GM12878 (cell line): Measurements from ENCODE around the gene SLC29A2. TPM values are rescaled to one million over a fixed set of nuclear protein-coding genes. Genes with fewer than 3 reads are reported as not detected.

Experiments
- BHLHE40 ChIP-seq, 2 experiments: fragments of 450-650 bp in 1 of 2; IDR thresholded peaks; 2 replicates each; pipeline ENCODE4 v1.6.1; 2011 to 2017; ENCODE audit warnings: low read depth in 2 of 2, borderline replicate concordance in 1 of 2, improper control_type of control experiment in 1 of 2, low read length in 1 of 2, mild to moderate bottlenecking in 1 of 2
- DPF2 ChIP-seq: fragments of 450-650 bp; IDR thresholded peaks from 2 replicates; pipeline ENCODE4 v1.6.1; 2017; ENCODE audit warnings: mild to moderate bottlenecking
- EED ChIP-seq: sonication (generic); IDR thresholded peaks from 2 replicates; pipeline ENCODE4 v1.6.1; 2016; ENCODE audit warnings: antibody characterized with exemption, low read depth
- LARP7 ChIP-seq: fragments of 450-650 bp; IDR thresholded peaks from 2 replicates; pipeline ENCODE4 v1.6.1; 2017; ENCODE audit warnings: mild to moderate bottlenecking
- MEF2B ChIP-seq: fragments of 450-650 bp; IDR thresholded peaks from 2 replicates; pipeline ENCODE4 v1.6.1; 2018; ENCODE audit warnings: mild to moderate bottlenecking, moderate library complexity; ENCODE audit not compliant: partially characterized antibody, poor library complexity, severe bottlenecking
- MXI1 ChIP-seq: fragments of 150-350 bp; IDR thresholded peaks from 2 replicates; pipeline ENCODE4 v1.6.1; 2011; ENCODE audit warnings: low read depth, mild to moderate bottlenecking, inconsistent platforms, low read length, improper control_type of control experiment
- MYB ChIP-seq: fragments of 150-350 bp; IDR thresholded peaks from 2 replicates; pipeline ENCODE4 v1.6.1; 2014; ENCODE audit warnings: mild to moderate bottlenecking, low read depth, low read length, borderline replicate concordance
- NBN ChIP-seq: fragments of 450-650 bp; IDR thresholded peaks from 2 replicates; pipeline ENCODE4 v1.6.1; 2016
- NR2F1 ChIP-seq: fragments of 450-650 bp; conservative IDR thresholded peaks from 2 replicates; pipeline ENCODE4 v1.6.1; 2017; ENCODE audit warnings: mild to moderate bottlenecking
- RAD51 ChIP-seq: fragments of 450-650 bp; IDR thresholded peaks from 2 replicates; pipeline ENCODE4 v1.6.1; 2016; ENCODE audit warnings: moderate library complexity, mild to moderate bottlenecking, inconsistent platforms
- SMARCA5 ChIP-seq: fragments of 450-650 bp; IDR thresholded peaks from 2 replicates; pipeline ENCODE4 v1.6.1; 2017; ENCODE audit warnings: mild to moderate bottlenecking
- TCF12 ChIP-seq: IDR thresholded peaks from 2 replicates; pipeline ENCODE4 v1.6.1; 2011; ENCODE audit warnings: low read depth, mild to moderate bottlenecking, low read length
- ZZZ3 ChIP-seq: IDR thresholded peaks from 2 replicates; pipeline ENCODE4 v1.6.1; 2011; ENCODE audit warnings: low read depth; ENCODE audit not compliant: control insufficient read depth, insufficient read length
- polyA plus RNA-seq, 11 experiments: library from polyadenylated mRNA; depleted of rRNA in 4 of 11; unstranded in 6 of 11; stranded (reverse) in 5 of 11; fragments of >200 nt; fragmentation: Nextera tagmentation in 4 of 11; fragmentation: Illumina TruSeq in 1 of 11; extraction: Ambion mirVana in 4 of 11; extraction: Trizol in 1 of 11; gene quantifications; 1 replicate in 1 of 11; 2 replicates in 10 of 11; pipeline versions ENCODE4 v1.2.1 to v1.2.3, GENCODE V29; 2011 to 2016; ENCODE audit warnings: inconsistent platforms in 2 of 11, missing spikeins in 2 of 11, low read depth in 1 of 11
- total RNA-seq, 4 experiments: library from RNA; depleted of rRNA in 3 of 4; stranded (reverse); fragments of >200 nt in 3 of 4; fragmentation: Illumina TruSeq in 1 of 4; extraction: Trizol in 1 of 4; gene quantifications; 2 replicates each; pipeline versions ENCODE4 v1.2.1 to v1.2.3, GENCODE V29; 2013 to 2021
- TF ChIP-seq, protein P1 (sequence below): fragments of 450-650 bp; IDR thresholded peaks from 2 replicates; pipeline ENCODE4 v1.6.1; 2017; ENCODE audit warnings: mild to moderate bottlenecking, moderate library complexity
- TF ChIP-seq, protein P2 (sequence below): IDR thresholded peaks from 2 replicates; pipeline ENCODE4 v1.6.1; 2011; ENCODE audit warnings: borderline replicate concordance, low read depth, mild to moderate bottlenecking, moderate library complexity, low read length; ENCODE audit not compliant: insufficient read depth, poor library complexity, severe bottlenecking
- TF ChIP-seq, protein P3 (sequence below): fragments of 450-650 bp; conservative IDR thresholded peaks from 2 replicates; pipeline ENCODE4 v1.6.1; 2017; ENCODE audit warnings: mild to moderate bottlenecking, moderate library complexity
- TF ChIP-seq, protein P4 (sequence below): IDR thresholded peaks from 2 replicates; pipeline ENCODE4 v1.6.1; 2012; ENCODE audit warnings: low read depth, low read length, improper control_type of control experiment
- TF ChIP-seq, protein P5 (sequence below): IDR thresholded peaks from 2 replicates; pipeline ENCODE4 v1.6.1; 2011; ENCODE audit warnings: low read depth, low read length, improper control_type of control experiment, borderline replicate concordance
- TF ChIP-seq, protein P6 (sequence below): IDR thresholded peaks from 2 replicates; pipeline ENCODE4 v1.6.1; 2012; ENCODE audit warnings: low read depth, low read length, improper control_type of control experiment

Gene SLC29A2
- total and polyA plus RNA-seq, 10 of the 15 experiments (the other 5 are each of a cell fraction or from before 2014, with no cell fraction given) = 0.27 to 7.5 (median 2.2) TPM

DNA sequence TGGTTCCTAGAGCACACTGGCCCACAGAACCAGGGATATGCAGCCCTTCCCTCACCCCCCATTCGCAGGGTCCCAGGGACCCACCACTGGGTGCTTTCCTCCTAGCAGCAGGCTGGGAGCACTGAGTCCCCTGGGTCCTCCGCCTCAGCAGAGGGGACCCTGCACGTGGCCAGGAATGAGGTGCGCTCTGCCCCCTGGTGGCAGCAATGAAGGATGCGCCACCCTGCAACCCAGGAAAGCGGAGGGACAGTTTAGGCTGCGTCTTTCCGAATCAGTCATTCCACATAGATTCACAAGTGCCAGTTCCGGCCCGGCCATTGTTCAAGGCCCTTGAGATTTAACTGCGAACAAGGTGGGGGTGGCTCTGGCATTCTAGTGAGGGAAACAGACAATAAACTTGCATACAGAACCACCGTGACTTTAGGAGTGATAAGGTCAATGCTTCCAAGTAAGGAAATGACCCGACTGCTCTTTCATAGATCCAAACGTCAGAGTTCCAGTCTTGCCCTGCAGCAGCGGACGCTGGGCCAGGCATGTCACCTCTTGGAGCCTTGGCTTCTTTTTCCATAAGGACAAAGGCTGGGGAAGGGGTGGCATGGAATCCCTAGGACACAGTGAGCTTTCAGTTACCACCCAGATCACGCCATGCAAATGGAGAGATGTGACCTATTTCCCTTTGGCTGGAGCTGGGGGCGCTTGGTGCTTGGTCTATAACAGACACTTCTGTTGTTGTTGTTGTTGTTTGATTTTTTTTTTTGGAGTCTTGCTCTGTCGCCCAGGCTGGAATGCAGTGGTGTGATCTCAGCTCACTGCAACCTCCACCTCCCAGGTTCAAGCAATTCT is 43.0 kb downstream of the SLC29A2 start (continued):
- TF ChIP-seq, protein P1, sequence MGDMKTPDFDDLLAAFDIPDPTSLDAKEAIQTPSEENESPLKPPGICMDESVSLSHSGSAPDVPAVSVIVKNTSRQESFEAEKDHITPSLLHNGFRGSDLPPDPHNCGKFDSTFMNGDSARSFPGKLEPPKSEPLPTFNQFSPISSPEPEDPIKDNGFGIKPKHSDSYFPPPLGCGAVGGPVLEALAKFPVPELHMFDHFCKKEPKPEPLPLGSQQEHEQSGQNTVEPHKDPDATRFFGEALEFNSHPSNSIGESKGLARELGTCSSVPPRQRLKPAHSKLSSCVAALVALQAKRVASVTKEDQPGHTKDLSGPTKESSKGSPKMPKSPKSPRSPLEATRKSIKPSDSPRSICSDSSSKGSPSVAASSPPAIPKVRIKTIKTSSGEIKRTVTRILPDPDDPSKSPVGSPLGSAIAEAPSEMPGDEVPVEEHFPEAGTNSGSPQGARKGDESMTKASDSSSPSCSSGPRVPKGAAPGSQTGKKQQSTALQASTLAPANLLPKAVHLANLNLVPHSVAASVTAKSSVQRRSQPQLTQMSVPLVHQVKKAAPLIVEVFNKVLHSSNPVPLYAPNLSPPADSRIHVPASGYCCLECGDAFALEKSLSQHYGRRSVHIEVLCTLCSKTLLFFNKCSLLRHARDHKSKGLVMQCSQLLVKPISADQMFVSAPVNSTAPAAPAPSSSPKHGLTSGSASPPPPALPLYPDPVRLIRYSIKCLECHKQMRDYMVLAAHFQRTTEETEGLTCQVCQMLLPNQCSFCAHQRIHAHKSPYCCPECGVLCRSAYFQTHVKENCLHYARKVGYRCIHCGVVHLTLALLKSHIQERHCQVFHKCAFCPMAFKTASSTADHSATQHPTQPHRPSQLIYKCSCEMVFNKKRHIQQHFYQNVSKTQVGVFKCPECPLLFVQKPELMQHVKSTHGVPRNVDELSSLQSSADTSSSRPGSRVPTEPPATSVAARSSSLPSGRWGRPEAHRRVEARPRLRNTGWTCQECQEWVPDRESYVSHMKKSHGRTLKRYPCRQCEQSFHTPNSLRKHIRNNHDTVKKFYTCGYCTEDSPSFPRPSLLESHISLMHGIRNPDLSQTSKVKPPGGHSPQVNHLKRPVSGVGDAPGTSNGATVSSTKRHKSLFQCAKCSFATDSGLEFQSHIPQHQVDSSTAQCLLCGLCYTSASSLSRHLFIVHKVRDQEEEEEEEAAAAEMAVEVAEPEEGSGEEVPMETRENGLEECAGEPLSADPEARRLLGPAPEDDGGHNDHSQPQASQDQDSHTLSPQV = 0 out of 2 replicates have a peak, but pooled peaks have one; percentile 59
- TF ChIP-seq MEF2B = peak; percentile 90
- TF ChIP-seq, protein P2, sequence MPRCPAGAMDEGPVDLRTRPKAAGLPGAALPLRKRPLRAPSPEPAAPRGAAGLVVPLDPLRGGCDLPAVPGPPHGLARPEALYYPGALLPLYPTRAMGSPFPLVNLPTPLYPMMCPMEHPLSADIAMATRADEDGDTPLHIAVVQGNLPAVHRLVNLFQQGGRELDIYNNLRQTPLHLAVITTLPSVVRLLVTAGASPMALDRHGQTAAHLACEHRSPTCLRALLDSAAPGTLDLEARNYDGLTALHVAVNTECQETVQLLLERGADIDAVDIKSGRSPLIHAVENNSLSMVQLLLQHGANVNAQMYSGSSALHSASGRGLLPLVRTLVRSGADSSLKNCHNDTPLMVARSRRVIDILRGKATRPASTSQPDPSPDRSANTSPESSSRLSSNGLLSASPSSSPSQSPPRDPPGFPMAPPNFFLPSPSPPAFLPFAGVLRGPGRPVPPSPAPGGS = no peak
- peak; percentile 74 for TF ChIP-seq NBN
- TF ChIP-seq, protein P3, sequence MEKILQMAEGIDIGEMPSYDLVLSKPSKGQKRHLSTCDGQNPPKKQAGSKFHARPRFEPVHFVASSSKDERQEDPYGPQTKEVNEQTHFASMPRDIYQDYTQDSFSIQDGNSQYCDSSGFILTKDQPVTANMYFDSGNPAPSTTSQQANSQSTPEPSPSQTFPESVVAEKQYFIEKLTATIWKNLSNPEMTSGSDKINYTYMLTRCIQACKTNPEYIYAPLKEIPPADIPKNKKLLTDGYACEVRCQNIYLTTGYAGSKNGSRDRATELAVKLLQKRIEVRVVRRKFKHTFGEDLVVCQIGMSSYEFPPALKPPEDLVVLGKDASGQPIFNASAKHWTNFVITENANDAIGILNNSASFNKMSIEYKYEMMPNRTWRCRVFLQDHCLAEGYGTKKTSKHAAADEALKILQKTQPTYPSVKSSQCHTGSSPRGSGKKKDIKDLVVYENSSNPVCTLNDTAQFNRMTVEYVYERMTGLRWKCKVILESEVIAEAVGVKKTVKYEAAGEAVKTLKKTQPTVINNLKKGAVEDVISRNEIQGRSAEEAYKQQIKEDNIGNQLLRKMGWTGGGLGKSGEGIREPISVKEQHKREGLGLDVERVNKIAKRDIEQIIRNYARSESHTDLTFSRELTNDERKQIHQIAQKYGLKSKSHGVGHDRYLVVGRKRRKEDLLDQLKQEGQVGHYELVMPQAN = 0 out of 2 replicates have a peak, but pooled peaks have one; percentile 25
- TF ChIP-seq LARP7 = peak; percentile 79
- no peak for TF ChIP-seq SMARCA5
- TF ChIP-seq ZZZ3 = no peak
- TF ChIP-seq EED = 0 out of 2 replicates have a peak, but pooled peaks have one; percentile 15
- TF ChIP-seq MYB = no peak
- TF ChIP-seq, protein P4, sequence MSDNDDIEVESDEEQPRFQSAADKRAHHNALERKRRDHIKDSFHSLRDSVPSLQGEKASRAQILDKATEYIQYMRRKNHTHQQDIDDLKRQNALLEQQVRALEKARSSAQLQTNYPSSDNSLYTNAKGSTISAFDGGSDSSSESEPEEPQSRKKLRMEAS = peak; percentile 91; the same call in 1 of the 2 replicates
- TF ChIP-seq BHLHE40 (IDR thresholded peaks at IDR 0.05; ENCODE audit: borderline replicate concordance in 1 of 2, low read depth in 2 of 2, low read length in 1 of 2) = peak; percentile 88 to 93
- TF ChIP-seq, protein P5, sequence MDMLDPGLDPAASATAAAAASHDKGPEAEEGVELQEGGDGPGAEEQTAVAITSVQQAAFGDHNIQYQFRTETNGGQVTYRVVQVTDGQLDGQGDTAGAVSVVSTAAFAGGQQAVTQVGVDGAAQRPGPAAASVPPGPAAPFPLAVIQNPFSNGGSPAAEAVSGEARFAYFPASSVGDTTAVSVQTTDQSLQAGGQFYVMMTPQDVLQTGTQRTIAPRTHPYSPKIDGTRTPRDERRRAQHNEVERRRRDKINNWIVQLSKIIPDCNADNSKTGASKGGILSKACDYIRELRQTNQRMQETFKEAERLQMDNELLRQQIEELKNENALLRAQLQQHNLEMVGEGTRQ = peak; percentile 55
- 0 out of 2 replicates have a peak, but pooled peaks have one; percentile 16 for TF ChIP-seq DPF2
- TF ChIP-seq NR2F1 = peak; percentile 18; the same call in 1 of the 2 replicates
- peak; percentile 53; the same call in 1 of the 2 replicates for TF ChIP-seq RAD51
- peak; percentile 78 for TF ChIP-seq MXI1
- TF ChIP-seq, protein P6, sequence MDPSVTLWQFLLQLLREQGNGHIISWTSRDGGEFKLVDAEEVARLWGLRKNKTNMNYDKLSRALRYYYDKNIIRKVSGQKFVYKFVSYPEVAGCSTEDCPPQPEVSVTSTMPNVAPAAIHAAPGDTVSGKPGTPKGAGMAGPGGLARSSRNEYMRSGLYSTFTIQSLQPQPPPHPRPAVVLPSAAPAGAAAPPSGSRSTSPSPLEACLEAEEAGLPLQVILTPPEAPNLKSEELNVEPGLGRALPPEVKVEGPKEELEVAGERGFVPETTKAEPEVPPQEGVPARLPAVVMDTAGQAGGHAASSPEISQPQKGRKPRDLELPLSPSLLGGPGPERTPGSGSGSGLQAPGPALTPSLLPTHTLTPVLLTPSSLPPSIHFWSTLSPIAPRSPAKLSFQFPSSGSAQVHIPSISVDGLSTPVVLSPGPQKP = no peak
- 0 out of 2 replicates have a peak, but pooled peaks have one; percentile 3 for TF ChIP-seq TCF12
